ENCODE results near the gene SH3TC2. TPM values are rescaled to one million over a fixed set of nuclear protein-coding genes. Genes with fewer than 3 reads are reported as not detected.

SH3TC2 gene
- total RNA-seq, 2 donors from 2014 or later, result 0.27 to 0.75 TPM

DNA sequence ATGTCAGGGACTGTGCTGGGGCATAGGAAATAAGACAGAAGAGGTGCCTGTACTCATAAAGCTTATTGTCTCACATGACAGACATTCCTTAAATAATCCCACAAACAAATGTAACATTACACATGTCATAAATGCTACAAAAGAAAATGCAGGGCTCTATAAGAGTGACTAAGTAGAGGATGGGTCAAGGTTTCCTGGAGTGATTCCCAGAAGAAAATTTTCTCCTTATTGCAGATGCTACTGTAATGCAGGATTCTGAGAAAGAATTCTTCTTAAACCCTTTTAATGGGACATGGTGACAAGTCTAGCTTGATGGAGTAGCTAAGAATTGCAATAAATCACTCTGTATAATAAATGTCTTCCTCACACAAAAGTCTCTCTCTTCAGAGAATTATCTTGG is 55.7 kb downstream of the SH3TC2 start:
- Histone ChIP-seq H3K4me1 (ENCODE audit: control insufficient read depth, insufficient read depth, low read length) (no peaks in the 10 kb centered on the region), H3K36me3 (ENCODE audit: control insufficient read depth, insufficient read depth, low read length) (no peaks in the 10 kb centered on the region), H3K9ac (ENCODE audit: extremely low read depth, low read length, poor library complexity, severe bottlenecking) (no peak overlapping the region), H3K9me3 (ENCODE audit: control insufficient read depth, low read length) (no peaks in the 10 kb centered on the region), H3K27me3 (ENCODE audit: control insufficient read depth, insufficient read depth, low read length, poor library complexity, severe bottlenecking) (no peaks in the 10 kb centered on the region), H3K27ac (ENCODE audit: low read depth, low read length) (no peak overlapping the region), H3K4me3 (ENCODE audit: low read length) (no peak overlapping the region)
- Mint-ChIP-seq H3K27ac (no peak overlapping the region), H3K27me3 (ENCODE audit: insufficient read depth) (no peaks in the 10 kb centered on the region), H3K4me3 (no peak overlapping the region), H3K4me1 (peaks cover 10% of the 10 kb centered on the region), H3K36me3 (ENCODE audit: low read depth) (no peaks in the 10 kb centered on the region), H3K9me3 (no peaks in the 10 kb centered on the region)
- TF ChIP-seq, protein P1, sequence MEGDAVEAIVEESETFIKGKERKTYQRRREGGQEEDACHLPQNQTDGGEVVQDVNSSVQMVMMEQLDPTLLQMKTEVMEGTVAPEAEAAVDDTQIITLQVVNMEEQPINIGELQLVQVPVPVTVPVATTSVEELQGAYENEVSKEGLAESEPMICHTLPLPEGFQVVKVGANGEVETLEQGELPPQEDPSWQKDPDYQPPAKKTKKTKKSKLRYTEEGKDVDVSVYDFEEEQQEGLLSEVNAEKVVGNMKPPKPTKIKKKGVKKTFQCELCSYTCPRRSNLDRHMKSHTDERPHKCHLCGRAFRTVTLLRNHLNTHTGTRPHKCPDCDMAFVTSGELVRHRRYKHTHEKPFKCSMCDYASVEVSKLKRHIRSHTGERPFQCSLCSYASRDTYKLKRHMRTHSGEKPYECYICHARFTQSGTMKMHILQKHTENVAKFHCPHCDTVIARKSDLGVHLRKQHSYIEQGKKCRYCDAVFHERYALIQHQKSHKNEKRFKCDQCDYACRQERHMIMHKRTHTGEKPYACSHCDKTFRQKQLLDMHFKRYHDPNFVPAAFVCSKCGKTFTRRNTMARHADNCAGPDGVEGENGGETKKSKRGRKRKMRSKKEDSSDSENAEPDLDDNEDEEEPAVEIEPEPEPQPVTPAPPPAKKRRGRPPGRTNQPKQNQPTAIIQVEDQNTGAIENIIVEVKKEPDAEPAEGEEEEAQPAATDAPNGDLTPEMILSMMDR (conservative IDR thresholded peaks at IDR 0.05), result no peak
- DNase-seq, result no peak

DNA sequence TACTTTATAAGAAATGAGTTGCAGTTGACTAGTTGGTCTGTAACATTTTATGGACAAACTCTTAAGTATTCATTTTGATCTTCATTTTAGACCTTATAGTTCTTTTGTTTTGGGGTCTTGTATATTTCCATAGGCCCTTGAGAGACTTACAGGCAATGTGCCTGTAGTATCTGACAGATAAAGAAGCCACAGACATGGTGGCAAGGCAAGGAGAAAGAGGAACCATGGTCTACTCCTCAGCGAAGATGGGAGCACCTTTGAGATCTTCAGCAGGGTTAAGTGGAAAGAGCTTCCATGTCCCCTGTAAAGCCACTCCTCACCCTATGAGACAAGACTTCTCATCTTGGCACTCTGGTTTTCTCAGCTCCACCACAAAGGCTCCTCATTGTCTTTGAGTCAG is 56.4 kb downstream of the SH3TC2 start:
- TF ChIP-seq, protein P1 (conservative IDR thresholded peaks at IDR 0.05), result no peak
- no peak overlapping the region for H3K9ac ChIP-seq (ENCODE audit: extremely low read depth, low read length, poor library complexity, severe bottlenecking)
- Mint-ChIP-seq H3K4me1 (peaks cover 15% of the 10 kb centered on the region), H3K27ac (no peak overlapping the region), H3K27me3 (ENCODE audit: insufficient read depth) (no peaks in the 10 kb centered on the region), H3K9me3 (no peaks in the 10 kb centered on the region), H3K4me3 (no peak overlapping the region), H3K36me3 (ENCODE audit: low read depth) (no peaks in the 10 kb centered on the region)
- H3K9me3 ChIP-seq (ENCODE audit: control insufficient read depth, low read length), result no peaks in the 10 kb centered on the region
- 86 to 100% methylated on average over 1 of the region's 1 CpG for WGBS, 2 experiments (ENCODE audit: insufficient coverage in 1 of 2, insufficient read length in 1 of 2)
- H3K4me1 ChIP-seq (ENCODE audit: control insufficient read depth, insufficient read depth, low read length), result no peaks in the 10 kb centered on the region
- no peak overlapping the region for H3K27ac ChIP-seq (ENCODE audit: low read depth, low read length)
- no peaks in the 10 kb centered on the region for H3K36me3 ChIP-seq (ENCODE audit: control insufficient read depth, insufficient read depth, low read length)
- no peaks in the 10 kb centered on the region for H3K27me3 ChIP-seq (ENCODE audit: control insufficient read depth, insufficient read depth, low read length, poor library complexity, severe bottlenecking)
- no peak for DNase-seq
- H3K4me3 ChIP-seq (ENCODE audit: low read length), result no peak overlapping the region

DNA sequence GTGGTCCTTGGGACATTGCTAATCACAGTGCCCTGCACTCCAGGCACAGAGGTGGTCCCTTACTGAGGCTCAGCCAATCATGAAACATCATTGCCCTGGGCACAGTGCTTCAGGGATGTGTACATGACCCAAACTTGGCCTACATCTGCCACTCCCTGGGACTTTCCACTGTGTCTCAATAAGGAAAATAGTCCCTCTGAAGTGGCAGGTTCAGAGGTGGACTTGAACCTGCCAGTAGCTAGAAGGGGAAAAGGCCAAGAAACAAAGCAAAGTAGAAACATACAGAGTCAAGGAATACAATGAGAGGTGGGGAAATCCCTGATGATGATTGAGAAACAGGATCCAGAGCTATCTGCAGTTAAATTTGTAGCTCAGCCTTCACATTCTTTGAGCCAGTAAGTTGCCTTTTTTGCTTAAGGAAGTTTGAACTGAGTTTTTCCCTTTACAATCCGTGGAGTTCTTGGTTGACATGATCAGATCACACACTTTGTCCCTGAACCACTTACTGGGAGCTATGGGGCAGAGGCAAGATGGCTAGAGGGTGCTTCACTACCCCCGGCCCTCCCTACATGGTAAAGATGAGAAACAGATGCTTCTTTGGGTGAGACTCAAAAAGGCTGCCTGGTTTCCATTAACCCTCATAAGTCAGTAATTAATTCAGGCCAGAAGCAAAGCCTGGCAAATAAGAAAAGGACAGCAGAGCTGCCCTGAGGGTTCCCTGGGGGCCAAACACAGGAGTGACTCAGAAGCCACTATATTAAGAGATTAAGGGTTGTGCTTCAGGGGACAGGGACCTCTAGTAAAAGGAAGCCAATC is 57.6 kb downstream of the SH3TC2 start:
- no peaks in the 10 kb centered on the region for H3K27me3 Mint-ChIP-seq (ENCODE audit: insufficient read depth)
- H3K4me1 Mint-ChIP-seq, result peaks cover 15% of the 10 kb centered on the region
- H3K36me3 Mint-ChIP-seq (ENCODE audit: low read depth), result no peaks in the 10 kb centered on the region
- no peak overlapping the region for H3K27ac Mint-ChIP-seq
- TF ChIP-seq, protein P1 (conservative IDR thresholded peaks at IDR 0.05), result no peak
- Histone ChIP-seq H3K4me3 (ENCODE audit: low read length) (no peak overlapping the region), H3K27ac (ENCODE audit: low read depth, low read length) (no peak overlapping the region), H3K9ac (ENCODE audit: extremely low read depth, low read length, poor library complexity, severe bottlenecking) (no peak overlapping the region), H3K36me3 (ENCODE audit: control insufficient read depth, insufficient read depth, low read length) (no peaks in the 10 kb centered on the region), H3K9me3 (ENCODE audit: control insufficient read depth, low read length) (no peaks in the 10 kb centered on the region), H3K27me3 (ENCODE audit: control insufficient read depth, insufficient read depth, low read length, poor library complexity, severe bottlenecking) (no peaks in the 10 kb centered on the region), H3K4me1 (ENCODE audit: control insufficient read depth, insufficient read depth, low read length) (no peaks in the 10 kb centered on the region)
- WGBS, 2 experiments (ENCODE audit: insufficient coverage in 1 of 2, insufficient read length in 1 of 2), result 50 to 87% methylated on average over 1 to 2 of the region's 2 CpGs
- H3K4me3 Mint-ChIP-seq, result no peak overlapping the region
- DNase-seq, result no peak
- H3K9me3 Mint-ChIP-seq, result no peaks in the 10 kb centered on the region

All from endodermal cell (in vitro differentiated cells).